ENCODE results near the gene MAP3K9.

DNA sequence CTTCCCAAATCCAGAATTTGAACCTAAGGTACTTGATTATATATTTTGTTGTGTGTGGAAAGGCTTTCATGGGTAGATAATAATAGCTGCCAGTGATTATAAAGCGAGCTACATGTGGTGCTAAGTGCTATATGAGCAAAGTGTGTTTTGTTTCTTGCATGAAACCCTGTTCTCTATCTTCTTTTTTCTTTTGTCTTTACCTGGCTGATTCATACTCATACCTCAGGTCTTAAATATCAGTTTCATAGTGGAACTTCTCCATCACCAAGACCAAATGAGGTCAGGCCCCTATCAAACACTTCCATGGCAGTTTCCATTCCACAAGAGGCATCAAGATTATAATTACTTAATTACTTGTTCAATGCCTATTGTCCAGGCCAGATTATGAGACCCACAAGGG lies 6.9 kb downstream of the MAP3K9 start:
- TF ChIP-seq, protein P1, sequence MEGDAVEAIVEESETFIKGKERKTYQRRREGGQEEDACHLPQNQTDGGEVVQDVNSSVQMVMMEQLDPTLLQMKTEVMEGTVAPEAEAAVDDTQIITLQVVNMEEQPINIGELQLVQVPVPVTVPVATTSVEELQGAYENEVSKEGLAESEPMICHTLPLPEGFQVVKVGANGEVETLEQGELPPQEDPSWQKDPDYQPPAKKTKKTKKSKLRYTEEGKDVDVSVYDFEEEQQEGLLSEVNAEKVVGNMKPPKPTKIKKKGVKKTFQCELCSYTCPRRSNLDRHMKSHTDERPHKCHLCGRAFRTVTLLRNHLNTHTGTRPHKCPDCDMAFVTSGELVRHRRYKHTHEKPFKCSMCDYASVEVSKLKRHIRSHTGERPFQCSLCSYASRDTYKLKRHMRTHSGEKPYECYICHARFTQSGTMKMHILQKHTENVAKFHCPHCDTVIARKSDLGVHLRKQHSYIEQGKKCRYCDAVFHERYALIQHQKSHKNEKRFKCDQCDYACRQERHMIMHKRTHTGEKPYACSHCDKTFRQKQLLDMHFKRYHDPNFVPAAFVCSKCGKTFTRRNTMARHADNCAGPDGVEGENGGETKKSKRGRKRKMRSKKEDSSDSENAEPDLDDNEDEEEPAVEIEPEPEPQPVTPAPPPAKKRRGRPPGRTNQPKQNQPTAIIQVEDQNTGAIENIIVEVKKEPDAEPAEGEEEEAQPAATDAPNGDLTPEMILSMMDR (conservative IDR thresholded peaks at IDR 0.05), result no peak
- no peak for TF ChIP-seq EZH2 (IDR thresholded peaks at IDR 0.05; ENCODE audit: low read depth)

Data from PC-9 (cell line).